Measurements from ENCODE around the gene PTPRA.

PTPRA gene

GRCh38 chr20:3082306-3082951 is 209.1 kb downstream of the PTPRA start:
- no peak for DNase-seq

GRCh38 chr20:3082955-3083952 is 210.0 kb downstream of the PTPRA start:
- DNase-seq: no peak

GRCh38 chr20:3084283-3084985 is 211.2 kb downstream of the PTPRA start, which contains the start of gene AVP:
AVP (minus strand) TSS chr20:3084724; CDS start chr20:3084674, 50 bp downstream.
- DNase-seq: no peak

GRCh38 chr20:3084986-3085360 is 211.7 kb downstream of the PTPRA start:
- no peak for DNase-seq

GRCh38 chr20:3085571-3086072 is 212.3 kb downstream of the PTPRA start:
- DNase-seq: no peak

- DNase-seq: no peak
Measured at GRCh38 chr20:3088031-3088430, 214.8 kb downstream of the PTPRA start.

All from midbrain (tissue), 1 donor.